HepG2 (cell line): Measurements from ENCODE around the gene ZNF181. TPM values are rescaled to one million over a fixed set of nuclear protein-coding genes. Genes with fewer than 3 reads are reported as not detected.

Source experiments
- ARID5B ChIP-seq: IDR thresholded peaks from 2 replicates; pipeline ENCODE4 v1.4.0; 2020; ENCODE audit warnings: mild to moderate bottlenecking, missing genetic modification reagents
- BCL6 ChIP-seq: IDR thresholded peaks from 2 replicates; pipeline ENCODE4 v1.6.1; 2016; ENCODE audit warnings: missing genetic modification reagents, missing compliant biosample characterization
- FIP1L1 ChIP-seq: fragments of 200-400 bp; formaldehyde crosslinking; IDR thresholded peaks from 2 replicates; pipeline ENCODE4 v1.6.1; 2018; ENCODE audit warnings: low read depth, mild to moderate bottlenecking, low read length, moderate library complexity, borderline replicate concordance; ENCODE audit not compliant: insufficient read depth
- MYC ChIP-seq: sonication (generic); formaldehyde crosslinking; IDR thresholded peaks from 2 replicates; pipeline ENCODE4 v1.9.0; 2021; ENCODE audit warnings: missing genetic modification reagents, borderline replicate concordance
- NCOR1 ChIP-seq: fragments of 200-600 bp; sonication (generic); IDR thresholded peaks from 2 replicates; pipeline ENCODE4 v1.7.0; 2017; ENCODE audit warnings: antibody characterized with exemption, low read length, borderline replicate concordance
- SATB2 ChIP-seq: sonication (generic); formaldehyde crosslinking; IDR thresholded peaks from 2 replicates; pipeline ENCODE4 v1.5.0; 2020; ENCODE audit warnings: missing genetic modification reagents
- SIN3A ChIP-seq: IDR thresholded peaks from 2 replicates; pipeline ENCODE4 v1.6.1; 2011; ENCODE audit warnings: low read depth, mild to moderate bottlenecking, control low read depth, low read length, borderline replicate concordance
- SP5 ChIP-seq: IDR thresholded peaks from 2 replicates; pipeline ENCODE4 v1.6.1; 2016; ENCODE audit warnings: low read depth, borderline replicate concordance
- ZNF558 ChIP-seq: sonication (generic); formaldehyde crosslinking; IDR thresholded peaks from 2 replicates; pipeline ENCODE4 v1.9.0; 2022; ENCODE audit warnings: mild to moderate bottlenecking, missing genetic modification reagents, borderline replicate concordance
- ZNF749 ChIP-seq: sonication (generic); formaldehyde crosslinking; IDR thresholded peaks from 2 replicates; pipeline ENCODE4 v1.8.0; 2022; ENCODE audit warnings: mild to moderate bottlenecking, missing genetic modification reagents, moderate library complexity, borderline replicate concordance
- polyA plus RNA-seq, 8 experiments: library from polyadenylated mRNA; depleted of rRNA in 3 of 8; stranded (reverse) in 7 of 8; unstranded in 1 of 8; fragments of >200 nt; fragmentation: Illumina TruSeq in 4 of 8; extraction: Trizol in 4 of 8; gene quantifications; 2 replicates each; pipeline versions ENCODE4 v1.2.1 to v1.2.3, GENCODE V29; 2011 to 2016; ENCODE audit warnings: low read depth in 4 of 8, missing spikeins in 1 of 8, mixed read lengths in 1 of 8; ENCODE audit not compliant: insufficient read depth in 1 of 8
- total RNA-seq, 5 experiments: library from RNA; depleted of rRNA; stranded (reverse); fragments of >200 nt; fragmentation: Illumina TruSeq; extraction: Trizol; gene quantifications; 2 replicates each; pipeline ENCODE4 v1.2.3, GENCODE V29; 2016; ENCODE audit warnings: low read depth in 1 of 5
- TF ChIP-seq, protein P1 (sequence below): sonication (generic); formaldehyde crosslinking; IDR thresholded peaks from one replicate; pipeline ENCODE4 v1.5.1; 2020; ENCODE audit warnings: mild to moderate bottlenecking, missing genetic modification reagents; ENCODE audit errors: not compliant biosample characterization
- TF ChIP-seq, protein P2 (sequence below): sonication (generic); formaldehyde crosslinking; IDR thresholded peaks from 2 replicates; pipeline ENCODE4 v1.4.0; 2020; ENCODE audit warnings: mild to moderate bottlenecking, missing genetic modification reagents, borderline replicate concordance
- TF ChIP-seq, protein P3 (sequence below): sonication (generic); formaldehyde crosslinking; IDR thresholded peaks from 2 replicates; pipeline ENCODE4 v1.5.0; 2020; ENCODE audit warnings: missing genetic modification reagents, mild to moderate bottlenecking, borderline replicate concordance

The ZNF181 gene
- total and polyA plus RNA-seq, 2 of the 13 experiments (the other 11 are each of a cell fraction or from before 2014, with no cell fraction given) = 10.6 to 15.5 TPM

DNA sequence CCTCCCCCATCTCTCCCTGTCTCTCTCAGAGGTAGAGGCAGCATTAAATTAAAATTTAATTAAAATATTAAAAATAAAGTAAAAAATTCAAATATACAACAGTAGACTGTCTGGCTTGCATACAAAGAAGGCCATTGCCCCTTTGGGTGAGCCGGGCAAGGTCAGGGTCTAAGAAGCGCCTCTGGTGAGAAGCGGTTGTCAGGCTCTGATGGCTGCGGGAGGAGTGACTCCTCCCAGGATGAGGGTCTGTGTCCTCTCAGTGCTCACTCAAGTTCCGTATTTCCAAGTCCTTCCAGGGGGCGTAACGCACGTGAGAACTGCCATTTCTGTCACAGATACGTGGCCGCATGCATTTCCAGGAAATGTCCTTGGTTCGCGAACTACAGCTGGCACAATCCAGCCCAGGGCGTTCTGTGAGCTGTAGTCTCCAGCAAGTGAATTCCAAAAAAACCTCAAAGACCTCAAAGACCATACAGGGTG lies 737 bp upstream of the ZNF181 start (continued):
- TF ChIP-seq, protein P1, sequence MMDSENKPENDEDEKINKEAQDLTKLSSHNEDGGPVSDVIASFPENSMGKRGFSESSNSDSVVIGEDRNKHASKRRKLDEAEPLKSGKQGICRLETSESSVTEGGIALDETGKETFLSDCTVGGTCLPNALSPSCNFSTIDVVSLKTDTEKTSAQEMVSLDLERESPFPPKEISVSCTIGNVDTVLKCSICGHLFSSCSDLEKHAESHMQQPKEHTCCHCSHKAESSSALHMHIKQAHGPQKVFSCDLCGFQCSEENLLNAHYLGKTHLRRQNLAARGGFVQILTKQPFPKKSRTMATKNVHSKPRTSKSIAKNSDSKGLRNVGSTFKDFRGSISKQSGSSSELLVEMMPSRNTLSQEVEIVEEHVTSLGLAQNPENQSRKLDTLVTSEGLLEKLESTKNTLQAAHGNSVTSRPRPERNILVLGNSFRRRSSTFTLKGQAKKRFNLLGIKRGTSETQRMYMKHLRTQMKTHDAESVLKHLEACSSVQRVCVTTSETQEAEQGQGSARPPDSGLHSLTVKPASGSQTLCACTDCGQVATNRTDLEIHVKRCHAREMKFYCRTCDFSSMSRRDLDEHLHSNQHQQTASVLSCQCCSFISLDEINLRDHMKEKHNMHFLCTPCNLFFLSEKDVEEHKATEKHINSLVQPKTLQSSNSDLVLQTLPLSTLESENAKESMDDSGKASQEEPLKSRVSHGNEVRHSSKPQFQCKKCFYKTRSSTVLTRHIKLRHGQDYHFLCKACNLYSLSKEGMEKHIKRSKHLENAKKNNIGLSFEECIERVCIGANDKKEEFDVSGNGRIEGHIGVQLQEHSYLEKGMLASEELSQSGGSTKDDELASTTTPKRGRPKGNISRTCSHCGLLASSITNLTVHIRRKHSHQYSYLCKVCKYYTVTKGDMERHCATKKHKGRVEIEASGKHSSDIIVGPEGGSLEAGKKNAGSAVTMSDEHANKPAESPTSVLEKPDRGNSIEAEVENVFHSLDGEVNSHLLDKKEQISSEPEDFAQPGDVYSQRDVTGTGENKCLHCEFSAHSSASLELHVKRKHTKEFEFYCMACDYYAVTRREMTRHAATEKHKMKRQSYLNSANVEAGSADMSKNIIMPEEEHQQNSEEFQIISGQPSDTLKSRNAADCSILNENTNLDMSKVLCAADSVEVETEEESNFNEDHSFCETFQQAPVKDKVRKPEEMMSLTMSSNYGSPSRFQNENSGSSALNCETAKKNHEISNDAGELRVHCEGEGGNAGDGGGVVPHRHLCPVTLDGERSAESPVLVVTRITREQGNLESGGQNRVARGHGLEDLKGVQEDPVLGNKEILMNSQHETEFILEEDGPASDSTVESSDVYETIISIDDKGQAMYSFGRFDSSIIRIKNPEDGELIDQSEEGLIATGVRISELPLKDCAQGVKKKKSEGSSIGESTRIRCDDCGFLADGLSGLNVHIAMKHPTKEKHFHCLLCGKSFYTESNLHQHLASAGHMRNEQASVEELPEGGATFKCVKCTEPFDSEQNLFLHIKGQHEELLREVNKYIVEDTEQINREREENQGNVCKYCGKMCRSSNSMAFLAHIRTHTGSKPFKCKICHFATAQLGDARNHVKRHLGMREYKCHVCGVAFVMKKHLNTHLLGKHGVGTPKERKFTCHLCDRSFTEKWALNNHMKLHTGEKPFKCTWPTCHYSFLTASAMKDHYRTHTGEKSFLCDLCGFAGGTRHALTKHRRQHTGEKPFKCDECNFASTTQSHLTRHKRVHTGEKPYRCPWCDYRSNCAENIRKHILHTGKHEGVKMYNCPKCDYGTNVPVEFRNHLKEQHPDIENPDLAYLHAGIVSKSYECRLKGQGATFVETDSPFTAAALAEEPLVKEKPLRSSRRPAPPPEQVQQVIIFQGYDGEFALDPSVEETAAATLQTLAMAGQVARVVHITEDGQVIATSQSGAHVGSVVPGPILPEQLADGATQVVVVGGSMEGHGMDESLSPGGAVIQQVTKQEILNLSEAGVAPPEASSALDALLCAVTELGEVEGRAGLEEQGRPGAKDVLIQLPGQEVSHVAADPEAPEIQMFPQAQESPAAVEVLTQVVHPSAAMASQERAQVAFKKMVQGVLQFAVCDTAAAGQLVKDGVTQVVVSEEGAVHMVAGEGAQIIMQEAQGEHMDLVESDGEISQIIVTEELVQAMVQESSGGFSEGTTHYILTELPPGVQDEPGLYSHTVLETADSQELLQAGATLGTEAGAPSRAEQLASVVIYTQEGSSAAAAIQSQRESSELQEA (CRISPR knock-in tag) = peak; percentile 2
- peak; percentile 82 for TF ChIP-seq BCL6 (CRISPR knock-in tag)
- peak; percentile 8; the same call in 1 of the 2 replicates for TF ChIP-seq ZNF749
- peak; percentile 8; the same call in 1 of the 2 replicates for TF ChIP-seq ARID5B (CRISPR knock-in tag)
- TF ChIP-seq SATB2 (CRISPR knock-in tag) = no peak
- 0 out of 2 replicates have a peak, but pooled peaks have one; percentile 12 for TF ChIP-seq NCOR1
- TF ChIP-seq SP5 (CRISPR knock-in tag) = no peak
- TF ChIP-seq, protein P2, sequence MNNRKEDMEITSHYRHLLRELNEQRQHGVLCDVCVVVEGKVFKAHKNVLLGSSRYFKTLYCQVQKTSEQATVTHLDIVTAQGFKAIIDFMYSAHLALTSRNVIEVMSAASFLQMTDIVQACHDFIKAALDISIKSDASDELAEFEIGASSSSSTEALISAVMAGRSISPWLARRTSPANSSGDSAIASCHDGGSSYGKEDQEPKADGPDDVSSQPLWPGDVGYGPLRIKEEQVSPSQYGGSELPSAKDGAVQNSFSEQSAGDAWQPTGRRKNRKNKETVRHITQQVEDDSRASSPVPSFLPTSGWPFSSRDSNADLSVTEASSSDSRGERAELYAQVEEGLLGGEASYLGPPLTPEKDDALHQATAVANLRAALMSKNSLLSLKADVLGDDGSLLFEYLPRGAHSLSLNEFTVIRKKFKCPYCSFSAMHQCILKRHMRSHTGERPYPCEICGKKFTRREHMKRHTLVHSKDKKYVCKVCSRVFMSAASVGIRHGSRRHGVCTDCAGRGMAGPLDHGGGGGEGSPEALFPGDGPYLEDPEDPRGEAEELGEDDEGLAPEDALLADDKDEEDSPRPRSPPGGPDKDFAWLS = no peak
- TF ChIP-seq SIN3A = peak; percentile 89; the same call in 1 of the 2 replicates
- TF ChIP-seq ZNF558 (CRISPR knock-in tag) = no peak
- no peak for TF ChIP-seq FIP1L1
- TF ChIP-seq, protein P3, sequence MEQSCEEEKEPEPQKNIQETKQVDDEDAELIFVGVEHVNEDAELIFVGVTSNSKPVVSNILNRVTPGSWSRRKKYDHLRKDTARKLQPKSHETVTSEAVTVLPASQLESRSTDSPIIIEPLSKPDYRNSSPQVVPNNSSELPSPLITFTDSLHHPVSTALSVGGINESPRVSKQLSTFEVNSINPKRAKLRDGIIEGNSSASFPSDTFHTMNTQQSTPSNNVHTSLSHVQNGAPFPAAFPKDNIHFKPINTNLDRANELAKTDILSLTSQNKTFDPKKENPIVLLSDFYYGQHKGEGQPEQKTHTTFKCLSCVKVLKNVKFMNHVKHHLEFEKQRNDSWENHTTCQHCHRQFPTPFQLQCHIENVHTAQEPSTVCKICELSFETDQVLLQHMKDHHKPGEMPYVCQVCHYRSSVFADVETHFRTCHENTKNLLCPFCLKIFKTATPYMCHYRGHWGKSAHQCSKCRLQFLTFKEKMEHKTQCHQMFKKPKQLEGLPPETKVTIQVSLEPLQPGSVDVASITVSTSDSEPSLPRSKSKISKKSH (CRISPR knock-in tag) = 0 out of 2 replicates have a peak, but pooled peaks have one; percentile 9
- TF ChIP-seq MYC (CRISPR knock-in tag) = peak; percentile 38
